VCaP (cell line): ENCODE data around the gene TRIM4.
"Not testable (repeated sequence)": the region's sequence is repeated elsewhere in the genome, so short reads cannot be mapped to it uniquely, and the experiment has no call there.

Experiments
- H3K27ac ChIP-seq: fragments of 450-650 bp; 2 replicates; pipeline ENCODE4 v1.5.1; 2017
- TF ChIP-seq, protein P1 (sequence below): fragments of 450-650 bp; conservative IDR thresholded peaks from 2 replicates; pipeline ENCODE4 v1.5.1; 2017; ENCODE audit warnings: mild to moderate bottlenecking, moderate library complexity

The TRIM4 gene

GRCh38 chr7:99947608-99948007, 28.3 kb upstream of the TRIM4 start:
- H3K27ac ChIP-seq, result no peak overlapping the region
- TF ChIP-seq, protein P1, sequence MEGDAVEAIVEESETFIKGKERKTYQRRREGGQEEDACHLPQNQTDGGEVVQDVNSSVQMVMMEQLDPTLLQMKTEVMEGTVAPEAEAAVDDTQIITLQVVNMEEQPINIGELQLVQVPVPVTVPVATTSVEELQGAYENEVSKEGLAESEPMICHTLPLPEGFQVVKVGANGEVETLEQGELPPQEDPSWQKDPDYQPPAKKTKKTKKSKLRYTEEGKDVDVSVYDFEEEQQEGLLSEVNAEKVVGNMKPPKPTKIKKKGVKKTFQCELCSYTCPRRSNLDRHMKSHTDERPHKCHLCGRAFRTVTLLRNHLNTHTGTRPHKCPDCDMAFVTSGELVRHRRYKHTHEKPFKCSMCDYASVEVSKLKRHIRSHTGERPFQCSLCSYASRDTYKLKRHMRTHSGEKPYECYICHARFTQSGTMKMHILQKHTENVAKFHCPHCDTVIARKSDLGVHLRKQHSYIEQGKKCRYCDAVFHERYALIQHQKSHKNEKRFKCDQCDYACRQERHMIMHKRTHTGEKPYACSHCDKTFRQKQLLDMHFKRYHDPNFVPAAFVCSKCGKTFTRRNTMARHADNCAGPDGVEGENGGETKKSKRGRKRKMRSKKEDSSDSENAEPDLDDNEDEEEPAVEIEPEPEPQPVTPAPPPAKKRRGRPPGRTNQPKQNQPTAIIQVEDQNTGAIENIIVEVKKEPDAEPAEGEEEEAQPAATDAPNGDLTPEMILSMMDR, result no peak

DNA sequence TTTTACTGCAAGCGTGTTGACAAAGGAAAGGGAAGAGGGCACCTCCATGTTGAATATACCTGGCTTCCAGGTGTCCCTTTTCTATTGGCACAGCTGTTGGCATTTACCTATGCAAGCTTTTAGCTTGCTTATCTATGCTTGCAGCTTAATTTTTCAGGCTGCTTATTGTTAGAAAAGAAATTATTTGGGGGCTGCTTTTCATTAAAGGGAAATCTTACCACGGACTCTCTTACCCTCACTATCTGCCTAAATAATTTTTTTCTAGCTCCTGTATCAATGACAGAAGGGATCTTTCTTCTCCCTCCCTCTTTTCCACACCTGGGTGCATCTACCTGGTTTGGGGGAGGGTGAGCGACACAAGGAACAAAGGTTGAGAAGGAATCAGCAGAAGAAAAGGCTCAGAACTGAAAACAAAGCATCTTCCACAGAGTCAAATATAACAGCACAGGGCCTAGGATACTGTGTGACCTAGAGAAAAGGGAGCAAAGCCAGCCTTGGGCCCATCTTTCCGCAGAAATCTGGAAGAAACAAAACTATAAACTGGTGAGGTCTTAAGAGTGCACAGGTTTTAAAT, 25.3 kb upstream of the TRIM4 start:
- TF ChIP-seq, protein P1, result no peak
- H3K27ac ChIP-seq, result no peak overlapping the region

DNA sequence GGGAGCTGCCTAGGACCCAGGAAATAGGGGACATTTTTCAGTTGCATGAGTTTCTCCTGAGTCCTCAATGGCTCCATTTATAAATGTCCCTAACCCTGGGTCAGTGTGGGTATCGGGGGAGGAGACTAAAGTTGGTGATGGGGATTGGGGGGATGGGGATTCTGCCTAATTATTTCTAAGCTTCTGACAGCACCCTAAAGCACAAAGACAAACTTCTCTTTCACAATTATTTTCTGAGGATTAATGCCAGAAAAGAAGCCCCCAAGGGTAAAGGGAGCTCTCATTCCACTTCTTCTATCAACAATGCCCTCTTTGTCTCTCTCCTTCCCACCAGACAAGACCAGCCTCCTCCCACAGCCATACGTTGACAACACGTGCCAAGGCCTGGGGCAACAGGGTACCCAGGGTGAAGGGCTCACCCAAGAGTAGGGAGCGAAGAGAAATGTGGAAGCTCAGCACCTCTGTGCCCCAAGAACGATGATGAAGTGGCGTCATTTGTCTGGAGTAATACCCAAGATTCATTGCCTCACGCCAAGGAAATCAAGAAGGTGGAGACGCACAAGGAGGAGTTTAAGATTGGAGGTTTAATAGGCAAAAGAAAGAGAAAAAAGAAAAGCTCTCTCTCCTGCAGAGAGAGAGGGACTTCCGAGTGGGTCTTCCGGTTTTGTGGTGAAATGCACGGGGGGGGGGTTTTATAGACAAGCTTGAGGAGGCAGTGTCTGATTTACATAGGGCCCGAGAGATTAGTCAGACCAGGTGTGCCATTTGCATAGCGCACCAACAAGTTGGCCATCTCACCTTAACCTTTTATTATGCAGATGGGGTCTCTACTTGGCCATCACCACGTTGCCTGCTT, 24.5 kb upstream of the TRIM4 start:
- no peak overlapping the region for H3K27ac ChIP-seq

GRCh38 chr7:99938296-99938695, 19.0 kb upstream of the TRIM4 start:
- TF ChIP-seq, protein P1, result no peak
- no peak overlapping the region for H3K27ac ChIP-seq

More for the DNA sequence above, 24.5 kb upstream of the TRIM4 start:
- TF ChIP-seq, protein P1, result no peak

GRCh38 chr7:99935009-99935408, 15.7 kb upstream of the TRIM4 start:
- not testable (repeated sequence) for H3K27ac ChIP-seq

GRCh38 chr7:99930376-99930775, 11.0 kb upstream of the TRIM4 start:
- H3K27ac ChIP-seq, result no peak overlapping the region
- TF ChIP-seq, protein P1, result no peak

- TF ChIP-seq, protein P1, result peak; percentile 47; the same call in 1 of the 2 replicates
- H3K27ac ChIP-seq, result peak overlapping the region; percentile 54
Measured at GRCh38 chr7:99929730-99930053, 10.4 kb upstream of the TRIM4 start.
